ENCODE measurements around the gene RIPPLY3.

GRCh38 chr21:37041706-37042271, 35.3 kb downstream of the RIPPLY3 start:
- TF ChIP-seq KLF9 (tag by site-specific recombination; IDR thresholded peaks at IDR 0.05; ENCODE audit: low read depth) (no peak), CTCF (tag by site-specific recombination; IDR thresholded peaks at IDR 0.05) (no peak), ZBTB21 (tag by site-specific recombination; IDR thresholded peaks at IDR 0.05) (no peak), ZNF121 (tag by site-specific recombination; IDR thresholded peaks at IDR 0.05) (no peak), GLI4 (tag by site-specific recombination; IDR thresholded peaks at IDR 0.05) (no peak), ZNF2 (tag by site-specific recombination; IDR thresholded peaks at IDR 0.05) (no peak), ZNF473 (tag by site-specific recombination; IDR thresholded peaks at IDR 0.05) (no peak), ZNF362 (tag by site-specific recombination; IDR thresholded peaks at IDR 0.05) (no peak), TCF7L2 (IDR thresholded peaks at IDR 0.05; ENCODE audit: borderline replicate concordance, low read depth, low read length) (no peak), BCL11A (tag by site-specific recombination; IDR thresholded peaks at IDR 0.05; ENCODE audit: low read depth) (no peak), FEZF1 (tag by site-specific recombination; IDR thresholded peaks at IDR 0.05) (no peak), ZNF19 (tag by site-specific recombination; IDR thresholded peaks at IDR 0.05; ENCODE audit: low read depth) (no peak), ZNF560 (tag by site-specific recombination; IDR thresholded peaks at IDR 0.05; ENCODE audit: borderline replicate concordance) (no peak), SP2 (tag by site-specific recombination; IDR thresholded peaks at IDR 0.05) (no peak)

Data from HEK293 (cell line).